GM04503 (cell line): ENCODE results near the gene BLTP3A.
A peak's percentile ranks its signal among the peaks of the same experiment; 100 is the strongest.
"Not testable (repeated sequence)": the region's sequence is repeated elsewhere in the genome, so short reads cannot be mapped to it uniquely, and the experiment has no call there.

Experiments
- DNase-seq: peaks from one replicate; pipeline ENCODE4 v3.0.0-alpha.2; 2012; ENCODE audit warnings: low read depth

Gene BLTP3A

GRCh38 chr6:34791701-34792604 lies at the start of gene BLTP3A:
Gene BLTP3A (plus strand): TSS chr6:34792083. CDS start chr6:34792251, 168 bp downstream.
- DNase-seq, result no peak

- no peak for DNase-seq
Observed at GRCh38 chr6:34742094-34742493, 49.8 kb upstream of the BLTP3A start.

GRCh38 chr6:34743625-34744293 lies 48.1 kb upstream of the BLTP3A start:
- no peak for DNase-seq

GRCh38 chr6:34744294-34744647 lies 47.6 kb upstream of the BLTP3A start:
- DNase-seq, result not testable (repeated sequence)

GRCh38 chr6:34745277-34746103 lies 46.4 kb upstream of the BLTP3A start:
- no peak for DNase-seq

GRCh38 chr6:34746104-34746846 lies 45.6 kb upstream of the BLTP3A start:
- no peak for DNase-seq

GRCh38 chr6:34748757-34749156 lies 43.1 kb upstream of the BLTP3A start:
- DNase-seq, result no peak

GRCh38 chr6:34756513-34756856 lies 35.4 kb upstream of the BLTP3A start:
- not testable (repeated sequence) for DNase-seq

- no peak for DNase-seq
Observed at GRCh38 chr6:34757687-34758274, 34.1 kb upstream of the BLTP3A start.

- no peak for DNase-seq
Observed at GRCh38 chr6:34760108-34760507, 31.8 kb upstream of the BLTP3A start.

- not testable (repeated sequence) for DNase-seq
Observed at GRCh38 chr6:34761681-34762080, 30.2 kb upstream of the BLTP3A start.

GRCh38 chr6:34768148-34768547 lies 23.7 kb upstream of the BLTP3A start:
- no peak for DNase-seq

- peak; percentile 42 for DNase-seq
Observed at GRCh38 chr6:34771727-34772126, 20.2 kb upstream of the BLTP3A start.

- DNase-seq, result no peak
Observed at GRCh38 chr6:34772940-34773339, 18.9 kb upstream of the BLTP3A start.

- no peak for DNase-seq
Observed at GRCh38 chr6:34773916-34774315, 18.0 kb upstream of the BLTP3A start.

- no peak for DNase-seq
Observed at GRCh38 chr6:34774967-34775366, 16.9 kb upstream of the BLTP3A start.

- DNase-seq, result not testable (repeated sequence)
Observed at GRCh38 chr6:34785375-34785774, 6.5 kb upstream of the BLTP3A start.

- not testable (repeated sequence) for DNase-seq
Observed at GRCh38 chr6:34787152-34787551, 4.7 kb upstream of the BLTP3A start.

GRCh38 chr6:34788111-34788510 lies 3.8 kb upstream of the BLTP3A start:
- DNase-seq, result no peak

GRCh38 chr6:34791164-34791700 lies 651 bp upstream of the BLTP3A start:
- DNase-seq, result no peak
